ENCODE results near the gene GLI2.

- TF ChIP-seq, protein P1, sequence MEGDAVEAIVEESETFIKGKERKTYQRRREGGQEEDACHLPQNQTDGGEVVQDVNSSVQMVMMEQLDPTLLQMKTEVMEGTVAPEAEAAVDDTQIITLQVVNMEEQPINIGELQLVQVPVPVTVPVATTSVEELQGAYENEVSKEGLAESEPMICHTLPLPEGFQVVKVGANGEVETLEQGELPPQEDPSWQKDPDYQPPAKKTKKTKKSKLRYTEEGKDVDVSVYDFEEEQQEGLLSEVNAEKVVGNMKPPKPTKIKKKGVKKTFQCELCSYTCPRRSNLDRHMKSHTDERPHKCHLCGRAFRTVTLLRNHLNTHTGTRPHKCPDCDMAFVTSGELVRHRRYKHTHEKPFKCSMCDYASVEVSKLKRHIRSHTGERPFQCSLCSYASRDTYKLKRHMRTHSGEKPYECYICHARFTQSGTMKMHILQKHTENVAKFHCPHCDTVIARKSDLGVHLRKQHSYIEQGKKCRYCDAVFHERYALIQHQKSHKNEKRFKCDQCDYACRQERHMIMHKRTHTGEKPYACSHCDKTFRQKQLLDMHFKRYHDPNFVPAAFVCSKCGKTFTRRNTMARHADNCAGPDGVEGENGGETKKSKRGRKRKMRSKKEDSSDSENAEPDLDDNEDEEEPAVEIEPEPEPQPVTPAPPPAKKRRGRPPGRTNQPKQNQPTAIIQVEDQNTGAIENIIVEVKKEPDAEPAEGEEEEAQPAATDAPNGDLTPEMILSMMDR (IDR thresholded peaks at IDR 0.05): no peak
- TF ChIP-seq POLR2A (IDR thresholded peaks at IDR 0.05): no peak
- no peak for TF ChIP-seq POLR2AphosphoS5 (IDR thresholded peaks at IDR 0.05)
Measured at GRCh38 chr2:120687210-120687609, 48.5 kb upstream of the GLI2 start.
